Measurements from ENCODE around the gene SRCIN1. TPM values are rescaled to one million over a fixed set of nuclear protein-coding genes. Genes with fewer than 3 reads are reported as not detected.

SRCIN1 gene
- total RNA-seq, 4 donors from 2014 or later: 0.44 to 5.4 (median 1.5) TPM

- Histone ChIP-seq H3K4me3 (no peak overlapping the region), H3K36me3 (no peaks in the 10 kb centered on the region), H3K27ac (no peak overlapping the region), H3K9me3 (no peaks in the 10 kb centered on the region), H3K4me1 (no peaks in the 10 kb centered on the region), H3K27me3 (peaks cover 0 to 38% of the 10 kb centered on the region in 2 donors)
- TF ChIP-seq CTCF (IDR thresholded peaks at IDR 0.05) (no peak), POLR2A (IDR thresholded peaks at IDR 0.05) (no peak), EP300 (IDR thresholded peaks at IDR 0.05) (no peak)
- no peak for DNase-seq (ENCODE audit: low spot score in 2 of 2)
- WGBS, 2 donors: 85% methylated on average over 11 of the region's 11 CpGs
These were observed 12.4 kb upstream of the SRCIN1 start for GRCh38 chr17:38617967-38618760.

GRCh38 chr17:38617074-38617860, 11.5 kb upstream of the SRCIN1 start:
- peaks cover 0 to 5% (median 0%) of the 10 kb centered on the region in 4 donors for H3K9me3 ChIP-seq
- no peak overlapping the region for H3K27ac ChIP-seq
- H3K4me1 ChIP-seq: no peaks in the 10 kb centered on the region
- H3K4me3 ChIP-seq: no peak overlapping the region
- no peak for TF ChIP-seq CTCF (IDR thresholded peaks at IDR 0.05)
- peaks cover 0 to 30% of the 10 kb centered on the region in 2 donors for H3K27me3 ChIP-seq
- no peak for DNase-seq (ENCODE audit: low spot score in 2 of 2)
- H3K36me3 ChIP-seq: no peaks in the 10 kb centered on the region
- WGBS, 2 donors: 78 to 81% methylated on average over 19 of the region's 19 CpGs

GRCh38 chr17:38616361-38616760, 10.6 kb upstream of the SRCIN1 start:
- Histone ChIP-seq H3K9me3 (peaks cover 0 to 14% (median 0%) of the 10 kb centered on the region in 4 donors), H3K4me1 (no peaks in the 10 kb centered on the region), H3K27ac (no peak overlapping the region), H3K27me3 (peaks cover 0 to 26% of the 10 kb centered on the region in 2 donors), H3K36me3 (no peaks in the 10 kb centered on the region), H3K4me3 (no peak overlapping the region)
- TF ChIP-seq POLR2A (IDR thresholded peaks at IDR 0.05): no peak
- TF ChIP-seq CTCF (IDR thresholded peaks at IDR 0.05): no peak
- no peak for TF ChIP-seq EP300 (IDR thresholded peaks at IDR 0.05)
- 84 to 91% methylated on average over 5 of the region's 5 CpGs for WGBS, 2 donors
- DNase-seq (ENCODE audit: low spot score in 2 of 2): no peak

GRCh38 chr17:38613981-38614779, 8.4 kb upstream of the SRCIN1 start:
- Histone ChIP-seq H3K27ac (no peak overlapping the region), H3K9me3 (peaks cover 0 to 14% (median 0%) of the 10 kb centered on the region in 4 donors), H3K4me3 (no peak overlapping the region), H3K27me3 (peaks cover 0 to 28% of the 10 kb centered on the region in 2 donors), H3K4me1 (no peaks in the 10 kb centered on the region), H3K36me3 (no peaks in the 10 kb centered on the region)
- WGBS, 2 donors: 70 to 80% methylated on average over 7 of the region's 7 CpGs
- TF ChIP-seq POLR2A (IDR thresholded peaks at IDR 0.05) (no peak), CTCF (IDR thresholded peaks at IDR 0.05) (no peak), EP300 (IDR thresholded peaks at IDR 0.05) (no peak)
- no peak for DNase-seq (ENCODE audit: low spot score in 2 of 2)
